Measurements from ENCODE around the gene KLKB1.

Gene KLKB1

GRCh38 chr4:186201535-186202230 lies 25.6 kb upstream of the KLKB1 start:
- TF ChIP-seq TAF1 (IDR thresholded peaks at IDR 0.05; ENCODE audit: borderline replicate concordance, insufficient read depth, low read length) (no peak), SIN3A (IDR thresholded peaks at IDR 0.05; ENCODE audit: borderline replicate concordance, insufficient read depth, low read length) (no peak)

GRCh38 chr4:186202490-186203140 lies 24.7 kb upstream of the KLKB1 start:
- no peak for TF ChIP-seq POLR2AphosphoS5 (IDR thresholded peaks at IDR 0.05; ENCODE audit: low read depth, low read length)
- TF ChIP-seq SIN3A (IDR thresholded peaks at IDR 0.05; ENCODE audit: borderline replicate concordance, insufficient read depth, low read length), result no peak
- TF ChIP-seq FOXP2 (optimal IDR thresholded peaks at IDR 0.05; ENCODE audit: borderline replicate concordance, extremely low read depth, extremely low read length, insufficient read depth), result no peak
- no peak for TF ChIP-seq REST (IDR thresholded peaks at IDR 0.05; ENCODE audit: insufficient read depth in 1 of 2, low read depth in 2 of 2, low read length in 2 of 2)

- TF ChIP-seq FOXP2 (optimal IDR thresholded peaks at IDR 0.05; ENCODE audit: borderline replicate concordance, extremely low read depth, extremely low read length, insufficient read depth), result no peak
- no peak for TF ChIP-seq REST (IDR thresholded peaks at IDR 0.05; ENCODE audit: insufficient read depth in 1 of 2, low read depth in 2 of 2, low read length in 2 of 2)
- TF ChIP-seq POLR2AphosphoS5 (IDR thresholded peaks at IDR 0.05; ENCODE audit: low read depth, low read length), result no peak
- no peak for TF ChIP-seq SIN3A (IDR thresholded peaks at IDR 0.05; ENCODE audit: borderline replicate concordance, insufficient read depth, low read length)
- no peak for TF ChIP-seq TAF1 (IDR thresholded peaks at IDR 0.05; ENCODE audit: borderline replicate concordance, insufficient read depth, low read length)
These were observed 23.9 kb upstream of the KLKB1 start for GRCh38 chr4:186203406-186203805.

GRCh38 chr4:186204103-186204559 lies 23.2 kb upstream of the KLKB1 start:
- TF ChIP-seq FOXP2 (optimal IDR thresholded peaks at IDR 0.05; ENCODE audit: borderline replicate concordance, extremely low read depth, extremely low read length, insufficient read depth) (no peak), TAF1 (IDR thresholded peaks at IDR 0.05; ENCODE audit: borderline replicate concordance, insufficient read depth, low read length) (no peak), REST (IDR thresholded peaks at IDR 0.05; ENCODE audit: insufficient read depth in 1 of 2, low read depth in 2 of 2, low read length in 2 of 2) (no peak), SIN3A (IDR thresholded peaks at IDR 0.05; ENCODE audit: borderline replicate concordance, insufficient read depth, low read length) (no peak), POLR2AphosphoS5 (IDR thresholded peaks at IDR 0.05; ENCODE audit: low read depth, low read length) (no peak)

GRCh38 chr4:186204686-186205085 lies 22.6 kb upstream of the KLKB1 start:
- no peak for TF ChIP-seq POLR2AphosphoS5 (IDR thresholded peaks at IDR 0.05; ENCODE audit: low read depth, low read length)
- TF ChIP-seq SIN3A (IDR thresholded peaks at IDR 0.05; ENCODE audit: borderline replicate concordance, insufficient read depth, low read length), result no peak
- TF ChIP-seq TAF1 (IDR thresholded peaks at IDR 0.05; ENCODE audit: borderline replicate concordance, insufficient read depth, low read length), result no peak
- TF ChIP-seq REST (IDR thresholded peaks at IDR 0.05; ENCODE audit: insufficient read depth in 1 of 2, low read depth in 2 of 2, low read length in 2 of 2), result no peak

Data from PFSK-1 (cell line).